ENCODE data around the gene NHSL1. TPM values are rescaled to one million over a fixed set of nuclear protein-coding genes. Genes with fewer than 3 reads are reported as not detected.

The NHSL1 gene
- polyA plus RNA-seq, 1 experiment: 10.5 TPM

DNA sequence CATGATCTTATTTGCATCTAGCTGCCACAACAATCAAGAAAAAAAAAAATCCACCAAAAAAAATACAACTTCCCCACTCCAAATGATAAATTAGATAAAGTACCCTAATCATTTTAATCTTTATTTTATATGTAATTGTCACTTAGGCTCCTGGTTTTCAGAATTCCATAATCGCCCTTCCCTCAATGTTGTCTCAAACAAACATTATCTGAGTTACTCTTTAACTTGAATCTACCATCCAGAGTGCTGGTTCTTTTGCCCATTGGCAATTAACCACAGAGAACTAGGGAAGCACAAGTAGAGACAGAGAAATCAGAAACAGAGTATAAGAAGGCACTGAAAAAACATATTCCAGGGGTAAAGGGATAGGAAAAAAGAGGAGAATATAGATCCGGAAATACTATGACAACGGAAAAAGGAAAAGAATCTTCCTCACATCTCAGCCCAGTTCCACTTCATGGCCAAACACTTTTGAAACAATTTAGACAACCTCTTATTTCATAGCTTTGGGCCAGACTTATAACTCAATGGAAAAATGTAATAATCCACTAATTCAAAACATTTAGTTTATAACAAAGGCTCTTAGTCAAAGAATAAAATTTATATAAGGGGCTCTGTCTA is 861 bp upstream of the NHSL1 start:
- CTCF ChIA-PET: interaction anchor here (1.8 to 3.1 kb wide), 2 partner anchors 9 to 21 kb away, joined by 5 to 16 read pairs; no protein-coding TSS in a partner anchor
- H3K9me3 ChIP-seq (ENCODE audit: control insufficient read depth, insufficient read depth, low read length): no peaks in the 10 kb centered on the region
- POLR2A ChIA-PET: no interaction called here
- H3K27ac ChIP-seq (ENCODE audit: low read depth, low read length): no peak overlapping the region
- TF ChIP-seq, protein P1, sequence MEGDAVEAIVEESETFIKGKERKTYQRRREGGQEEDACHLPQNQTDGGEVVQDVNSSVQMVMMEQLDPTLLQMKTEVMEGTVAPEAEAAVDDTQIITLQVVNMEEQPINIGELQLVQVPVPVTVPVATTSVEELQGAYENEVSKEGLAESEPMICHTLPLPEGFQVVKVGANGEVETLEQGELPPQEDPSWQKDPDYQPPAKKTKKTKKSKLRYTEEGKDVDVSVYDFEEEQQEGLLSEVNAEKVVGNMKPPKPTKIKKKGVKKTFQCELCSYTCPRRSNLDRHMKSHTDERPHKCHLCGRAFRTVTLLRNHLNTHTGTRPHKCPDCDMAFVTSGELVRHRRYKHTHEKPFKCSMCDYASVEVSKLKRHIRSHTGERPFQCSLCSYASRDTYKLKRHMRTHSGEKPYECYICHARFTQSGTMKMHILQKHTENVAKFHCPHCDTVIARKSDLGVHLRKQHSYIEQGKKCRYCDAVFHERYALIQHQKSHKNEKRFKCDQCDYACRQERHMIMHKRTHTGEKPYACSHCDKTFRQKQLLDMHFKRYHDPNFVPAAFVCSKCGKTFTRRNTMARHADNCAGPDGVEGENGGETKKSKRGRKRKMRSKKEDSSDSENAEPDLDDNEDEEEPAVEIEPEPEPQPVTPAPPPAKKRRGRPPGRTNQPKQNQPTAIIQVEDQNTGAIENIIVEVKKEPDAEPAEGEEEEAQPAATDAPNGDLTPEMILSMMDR (IDR thresholded peaks at IDR 0.05; ENCODE audit: low read depth, low read length): no peak
- no peak for DNase-seq (ENCODE audit: low read depth, low spot score)
- H3K4me3 ChIP-seq (ENCODE audit: low read depth, low read length): no peak overlapping the region
- H3K27me3 ChIP-seq (ENCODE audit: control insufficient read depth, insufficient read depth, low read length): no peaks in the 10 kb centered on the region

DNA sequence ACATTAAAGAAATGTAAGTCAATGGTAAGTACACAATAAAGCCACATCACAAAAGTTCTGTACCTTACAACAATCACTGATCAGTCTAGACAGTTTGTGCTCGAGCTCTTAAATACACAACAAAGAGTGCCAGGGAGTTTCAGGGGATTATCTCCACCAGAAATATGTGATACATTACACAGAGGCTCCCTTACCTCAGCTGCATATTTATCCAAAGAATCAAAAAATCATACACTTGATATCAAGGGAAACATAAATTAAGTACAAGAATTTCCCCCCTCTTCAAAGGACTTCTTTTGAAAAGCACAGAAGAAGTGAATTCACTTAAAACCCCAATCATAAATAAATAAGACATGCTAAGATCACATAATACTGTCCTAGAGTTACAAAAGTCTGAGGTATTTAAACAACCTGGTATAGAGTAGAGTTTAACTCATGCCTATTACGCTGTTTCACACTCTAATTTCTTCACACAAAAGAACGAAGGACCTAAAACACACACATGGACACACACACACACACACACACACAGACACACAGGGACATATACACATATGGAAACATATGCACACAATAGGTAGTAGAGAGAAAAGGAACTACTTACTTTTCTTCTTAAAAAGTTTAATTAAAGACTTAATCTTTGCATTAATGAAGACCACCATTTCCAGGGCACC is 528 bp downstream of the NHSL1 start:
- CTCF ChIA-PET: interaction anchor here (0.9 to 3.1 kb wide), 3 partner anchors 10 to 22 kb away, joined by 4 to 16 read pairs (median 5); no protein-coding TSS in a partner anchor

DNA sequence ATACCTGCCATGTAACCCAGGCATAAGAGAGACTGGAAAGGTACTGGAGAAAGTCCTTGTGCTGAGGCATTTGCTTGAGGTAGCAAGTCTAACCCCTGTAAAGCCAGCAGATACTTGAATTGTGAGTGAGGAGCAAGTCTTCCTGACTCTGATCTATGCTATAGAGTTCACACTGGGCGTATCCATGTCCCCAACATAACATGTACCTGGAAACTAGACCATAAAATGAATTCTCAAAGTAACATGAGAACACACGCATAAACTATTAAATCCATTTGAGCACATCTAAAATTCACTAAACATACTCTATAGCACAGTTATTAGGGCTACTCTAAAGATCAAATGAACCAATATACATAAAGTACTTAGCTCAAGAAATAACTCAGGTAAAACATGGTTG is 2.0 kb downstream of the NHSL1 start:
- no peaks in the 10 kb centered on the region for H3K9me3 ChIP-seq (ENCODE audit: control insufficient read depth, insufficient read depth, low read length)
- no peak overlapping the region for H3K4me3 ChIP-seq (ENCODE audit: low read depth, low read length)
- no peaks in the 10 kb centered on the region for H3K27me3 ChIP-seq (ENCODE audit: control insufficient read depth, insufficient read depth, low read length)
- H3K27ac ChIP-seq (ENCODE audit: low read depth, low read length): no peak overlapping the region
- CTCF ChIA-PET: interaction anchor here (1.6 kb wide), 1 partner anchor 20 kb away, joined by 5 read pairs; no protein-coding TSS in a partner anchor
- TF ChIP-seq, protein P1 (IDR thresholded peaks at IDR 0.05; ENCODE audit: low read depth, low read length): no peak
- POLR2A ChIA-PET: no interaction called here
- no peak for DNase-seq (ENCODE audit: low read depth, low spot score)

More for the DNA sequence above, 528 bp downstream of the NHSL1 start:
- TF ChIP-seq, protein P1 (IDR thresholded peaks at IDR 0.05; ENCODE audit: low read depth, low read length): no peak
- H3K27me3 ChIP-seq (ENCODE audit: control insufficient read depth, insufficient read depth, low read length): no peaks in the 10 kb centered on the region
- POLR2A ChIA-PET: no interaction called here
- H3K4me3 ChIP-seq (ENCODE audit: low read depth, low read length): no peak overlapping the region
- DNase-seq (ENCODE audit: low read depth, low spot score): no peak
- H3K9me3 ChIP-seq (ENCODE audit: control insufficient read depth, insufficient read depth, low read length): no peaks in the 10 kb centered on the region
- no peak overlapping the region for H3K27ac ChIP-seq (ENCODE audit: low read depth, low read length)

DNA sequence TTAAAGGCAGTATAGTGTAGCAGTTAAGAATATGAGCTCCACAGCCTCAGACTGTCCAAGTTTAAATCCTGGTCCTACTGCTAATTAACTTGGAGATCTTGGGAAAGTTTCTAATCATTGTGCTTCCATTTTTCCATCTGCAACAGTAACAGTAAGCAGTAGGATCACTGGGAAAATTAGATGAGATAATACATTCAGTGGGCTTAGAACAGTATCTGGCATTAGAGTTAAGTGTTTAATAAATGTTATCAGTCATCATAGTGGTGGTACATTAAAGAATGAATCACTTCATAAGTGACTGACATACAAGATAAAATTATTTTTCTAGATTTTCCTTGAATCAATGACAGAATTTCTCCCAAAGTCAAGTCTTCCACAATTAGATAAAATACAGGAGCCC is 5.0 kb downstream of the NHSL1 start:
- ChIA-PET POLR2A (no interaction called here), CTCF (interaction anchor here (0.8 to 1.2 kb wide), 3 partner anchors 15 to 34 kb away, joined by 3 to 7 read pairs (median 4); no protein-coding TSS in a partner anchor)
- H3K27ac ChIP-seq (ENCODE audit: low read depth, low read length): no peak overlapping the region

More for the DNA sequence above, 5.0 kb downstream of the NHSL1 start:
- TF ChIP-seq, protein P1 (IDR thresholded peaks at IDR 0.05; ENCODE audit: low read depth, low read length): no peak
- no peaks in the 10 kb centered on the region for H3K27me3 ChIP-seq (ENCODE audit: control insufficient read depth, insufficient read depth, low read length)
- no peak overlapping the region for H3K4me3 ChIP-seq (ENCODE audit: low read depth, low read length)
- no peaks in the 10 kb centered on the region for H3K9me3 ChIP-seq (ENCODE audit: control insufficient read depth, insufficient read depth, low read length)
- DNase-seq (ENCODE audit: low read depth, low spot score): no peak

Measured in AG04450 (cell line).